DND-41 (cell line): Measurements from ENCODE around the gene TAF13.

Source experiments
- ATAC-seq: fragments of 200-7000 bp; cut with Tn5 transposase; 3 replicates; pipeline ENCODE4 v1.9.1; 2021; ENCODE audit warnings: low read depth; ENCODE audit not compliant: insufficient read depth
- DNase-seq: peaks from one replicate; pipeline ENCODE4 v3.0.0-alpha.2; 2020
- H2AFZ ChIP-seq: 2 replicates; pipeline ENCODE4 v1.6.0; 2012; ENCODE audit warnings: low read depth, low read length
- H3K27ac ChIP-seq: 2 replicates; pipeline ENCODE4 v1.5.1; 2012; ENCODE audit warnings: low read length, inconsistent platforms
- H3K27me3 ChIP-seq: fragments of 200-600 bp; sonication (generic); 2 replicates; pipeline ENCODE4 v1.6.0; 2012; ENCODE audit warnings: low read length, mild to moderate bottlenecking, inconsistent platforms; ENCODE audit not compliant: insufficient read depth, poor library complexity
- H3K36me3 ChIP-seq: 2 replicates; pipeline ENCODE4 v1.5.1; 2012; ENCODE audit warnings: low read length, inconsistent platforms; ENCODE audit not compliant: insufficient read depth
- H3K4me1 ChIP-seq: 2 replicates; pipeline ENCODE4 v1.5.1; 2012; ENCODE audit warnings: mild to moderate bottlenecking, low read length; ENCODE audit not compliant: insufficient read depth
- H3K4me2 ChIP-seq: 2 replicates; pipeline ENCODE4 v1.6.0; 2012; ENCODE audit warnings: mild to moderate bottlenecking, moderate library complexity, low read length, inconsistent platforms; ENCODE audit not compliant: insufficient read depth
- H3K4me3 ChIP-seq, 2 experiments: fragments of 200-600 bp in 1 of 2; shearing (Covaris generic) in 1 of 2; 2 replicates each; pipeline ENCODE4 v1.5.1; 2012 to 2016; ENCODE audit warnings: inconsistent platforms in 2 of 2, low read length in 2 of 2, mild to moderate bottlenecking in 2 of 2, low read depth in 1 of 2, moderate library complexity in 1 of 2
- H3K79me2 ChIP-seq: 2 replicates; pipeline ENCODE4 v1.6.0; 2012; ENCODE audit warnings: low read length, inconsistent platforms; ENCODE audit not compliant: insufficient read depth
- H3K9ac ChIP-seq: 2 replicates; pipeline ENCODE4 v1.6.0; 2012; ENCODE audit warnings: low read depth, mild to moderate bottlenecking, inconsistent platforms, low read length, moderate library complexity
- H3K9me3 ChIP-seq: 2 replicates; pipeline ENCODE4 v1.5.1; 2012; ENCODE audit warnings: low read length, moderate library complexity, mild to moderate bottlenecking, inconsistent platforms; ENCODE audit not compliant: insufficient read depth, severe bottlenecking
- H4K20me1 ChIP-seq: 2 replicates; pipeline ENCODE4 v1.6.0; 2012; ENCODE audit warnings: low read length; ENCODE audit not compliant: insufficient read depth
- EZH2 ChIP-seq: IDR thresholded peaks from 3 replicates; pipeline ENCODE4 v1.6.1; 2012; ENCODE audit warnings: borderline replicate concordance, low read depth, mild to moderate bottlenecking, moderate library complexity, low read length, inconsistent platforms; ENCODE audit not compliant: severe bottlenecking
- TF ChIP-seq, protein P1 (sequence below): IDR thresholded peaks from 2 replicates; pipeline ENCODE4 v1.5.1; 2012; ENCODE audit warnings: borderline replicate concordance, low read length, moderate library complexity, mild to moderate bottlenecking; ENCODE audit not compliant: poor library complexity, severe bottlenecking; ENCODE audit errors: extremely low read depth

The TAF13 gene

DNA sequence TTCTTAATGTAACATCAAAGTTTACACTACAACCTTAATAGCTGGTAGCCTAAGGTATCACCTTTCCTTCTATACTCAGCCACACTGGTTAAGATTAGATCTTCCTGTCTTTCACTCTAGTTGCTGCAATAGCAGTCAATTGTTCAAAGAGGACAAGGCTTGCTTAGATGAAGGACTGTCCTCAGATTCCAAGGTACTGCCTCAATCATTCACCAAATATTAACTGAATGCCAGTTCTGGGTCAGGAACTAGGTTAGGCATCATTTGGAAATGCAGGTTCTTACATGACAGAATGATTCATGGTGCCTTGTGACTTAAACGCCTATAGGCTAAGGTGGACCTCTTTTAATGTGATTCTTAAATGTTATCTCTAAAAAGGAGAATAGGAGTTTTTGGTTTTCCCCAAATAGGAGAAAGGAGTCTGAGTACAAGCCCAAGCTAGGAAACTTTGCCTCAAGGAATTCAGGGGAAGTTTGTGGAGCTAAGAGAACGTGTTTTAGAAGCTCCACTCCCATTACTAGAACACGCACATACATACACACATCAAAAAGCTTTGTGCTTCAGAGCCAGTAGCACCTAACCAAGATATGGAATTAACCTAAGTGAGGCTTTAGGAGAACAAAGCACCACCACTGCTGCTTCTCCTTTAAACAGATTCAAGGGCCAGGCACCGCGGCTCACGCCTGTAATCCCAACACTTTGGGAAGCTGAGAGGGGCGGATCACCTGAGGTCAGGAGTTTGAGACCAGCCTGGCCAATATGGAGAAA is 25.4 kb downstream of the TAF13 start:
- Histone ChIP-seq H3K9me3 (no peaks in the 10 kb centered on the region), H2AFZ (no peak overlapping the region), H3K36me3 (no peaks in the 10 kb centered on the region), H4K20me1 (no peaks in the 10 kb centered on the region), H3K4me3 (no peak overlapping the region), H3K4me2 (no peak overlapping the region), H3K27me3 (no peaks in the 10 kb centered on the region), H3K4me1 (no peaks in the 10 kb centered on the region), H3K79me2 (no peaks in the 10 kb centered on the region), H3K9ac (no peak overlapping the region), H3K27ac (no peak overlapping the region)
- DNase-seq (no peak), ATAC-seq (no peak)
- no peak for TF ChIP-seq EZH2
- TF ChIP-seq, protein P1, sequence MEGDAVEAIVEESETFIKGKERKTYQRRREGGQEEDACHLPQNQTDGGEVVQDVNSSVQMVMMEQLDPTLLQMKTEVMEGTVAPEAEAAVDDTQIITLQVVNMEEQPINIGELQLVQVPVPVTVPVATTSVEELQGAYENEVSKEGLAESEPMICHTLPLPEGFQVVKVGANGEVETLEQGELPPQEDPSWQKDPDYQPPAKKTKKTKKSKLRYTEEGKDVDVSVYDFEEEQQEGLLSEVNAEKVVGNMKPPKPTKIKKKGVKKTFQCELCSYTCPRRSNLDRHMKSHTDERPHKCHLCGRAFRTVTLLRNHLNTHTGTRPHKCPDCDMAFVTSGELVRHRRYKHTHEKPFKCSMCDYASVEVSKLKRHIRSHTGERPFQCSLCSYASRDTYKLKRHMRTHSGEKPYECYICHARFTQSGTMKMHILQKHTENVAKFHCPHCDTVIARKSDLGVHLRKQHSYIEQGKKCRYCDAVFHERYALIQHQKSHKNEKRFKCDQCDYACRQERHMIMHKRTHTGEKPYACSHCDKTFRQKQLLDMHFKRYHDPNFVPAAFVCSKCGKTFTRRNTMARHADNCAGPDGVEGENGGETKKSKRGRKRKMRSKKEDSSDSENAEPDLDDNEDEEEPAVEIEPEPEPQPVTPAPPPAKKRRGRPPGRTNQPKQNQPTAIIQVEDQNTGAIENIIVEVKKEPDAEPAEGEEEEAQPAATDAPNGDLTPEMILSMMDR, result no peak

- TF ChIP-seq, protein P1, result no peak
- no peak for TF ChIP-seq EZH2
- no peaks in the 10 kb centered on the region for H3K27me3 ChIP-seq
- no peaks in the 10 kb centered on the region for H3K4me1 ChIP-seq
- ATAC-seq (no peak), DNase-seq (no peak)
- H3K36me3 ChIP-seq, result no peaks in the 10 kb centered on the region
- no peaks in the 10 kb centered on the region for H4K20me1 ChIP-seq
- no peak overlapping the region for H3K9ac ChIP-seq
- no peak overlapping the region for H3K4me3 ChIP-seq
- no peak overlapping the region for H3K27ac ChIP-seq
- no peaks in the 10 kb centered on the region for H3K79me2 ChIP-seq
- no peaks in the 10 kb centered on the region for H3K9me3 ChIP-seq
- H3K4me2 ChIP-seq, result no peak overlapping the region
- H2AFZ ChIP-seq, result no peak overlapping the region
These were observed 27.5 kb downstream of the TAF13 start for GRCh38 chr1:109048335-109048734.

GRCh38 chr1:109047339-109047738 is 28.5 kb downstream of the TAF13 start:
- H2AFZ ChIP-seq, result no peak overlapping the region
- no peaks in the 10 kb centered on the region for H3K9me3 ChIP-seq
- no peak overlapping the region for H3K4me3 ChIP-seq
- H3K4me1 ChIP-seq, result peaks cover 5% of the 10 kb centered on the region
- TF ChIP-seq, protein P1, result no peak
- no peak for TF ChIP-seq EZH2
- no peak overlapping the region for H3K9ac ChIP-seq
- H3K79me2 ChIP-seq, result no peaks in the 10 kb centered on the region
- no peaks in the 10 kb centered on the region for H3K36me3 ChIP-seq
- DNase-seq, result no peak
- ATAC-seq, result no peak
- no peaks in the 10 kb centered on the region for H3K27me3 ChIP-seq
- H4K20me1 ChIP-seq, result no peaks in the 10 kb centered on the region
- no peak overlapping the region for H3K27ac ChIP-seq
- H3K4me2 ChIP-seq, result no peak overlapping the region
